H1 (cell line): ENCODE results near the gene SOHLH1. TPM values are rescaled to one million over a fixed set of nuclear protein-coding genes. Genes with fewer than 3 reads are reported as not detected.

Experiments
- CTCF ChIA-PET: fragments of 300-600 bp; sonication (Branson Sonifier 250); formaldehyde crosslinking; loops from one replicate; lab custom pipeline; 2021; ENCODE audit not compliant: partially characterized antibody; lab: Charles Lee
- POLR2A ChIA-PET: fragments of 300-600 bp; sonication (Branson Sonifier 250); formaldehyde crosslinking; loops from one replicate; lab custom pipeline; 2021; ENCODE audit warnings: inconsistent platforms; ENCODE audit not compliant: partially characterized antibody; lab: Charles Lee
- DNase-seq, 2 experiments: peaks; one replicate each; pipeline versions ENCODE4 v3.0.0 to v3.0.0-alpha.2; 2010 to 2022; ENCODE audit warnings: low spot score in 2 of 2, low read depth in 1 of 2, mixed read lengths in 1 of 2
- FAIRE-seq: peaks from 2 replicates; lab custom pipeline; 2011; peaks lifted over from hg19 to GRCh38; lab: Jason Lieb, UNC
- H2AFZ ChIP-seq: 2 replicates; pipeline ENCODE4 v1.8.1; 2012; ENCODE audit warnings: low read length, inconsistent platforms
- H2AK5ac ChIP-seq: 2 replicates; pipeline ENCODE4 v1.6.1; 2013; ENCODE audit warnings: low read depth, low read length
- H2BK120ac ChIP-seq: replicated peaks from 2 replicates; pipeline ENCODE3; 2013; ENCODE audit warnings: low read depth, low read length, inconsistent platforms
- H2BK12ac ChIP-seq: 2 replicates; pipeline ENCODE4 v1.6.1; 2013; ENCODE audit warnings: low read depth, low read length
- H2BK15ac ChIP-seq: 2 replicates; pipeline ENCODE4 v1.6.1; 2013; ENCODE audit warnings: low read length
- H2BK20ac ChIP-seq: 2 replicates; pipeline ENCODE4 v1.6.1; 2013; ENCODE audit warnings: low read length
- H2BK5ac ChIP-seq: 2 replicates; pipeline ENCODE4 v1.6.1; 2013; ENCODE audit warnings: low read depth, low read length
- H3K14ac ChIP-seq: 2 replicates; pipeline ENCODE4 v1.6.1; 2013; ENCODE audit warnings: inconsistent platforms; ENCODE audit not compliant: insufficient read length
- H3K18ac ChIP-seq: 2 replicates; pipeline ENCODE4 v1.6.1; 2013; ENCODE audit warnings: low read length; ENCODE audit errors: extremely low read depth
- H3K23ac ChIP-seq: 2 replicates; pipeline ENCODE4 v1.6.1; 2013; ENCODE audit warnings: inconsistent platforms; ENCODE audit not compliant: insufficient read length
- H3K23me2 ChIP-seq: 2 replicates; pipeline ENCODE4 v1.6.1; 2013; ENCODE audit warnings: low read depth, low read length
- H3K27ac ChIP-seq: 2 replicates; pipeline ENCODE4 v1.6.1; 2011; ENCODE audit warnings: low read depth, low read length, inconsistent platforms
- H3K27me3 ChIP-seq, 4 experiments: replicated peaks in 1 of 4; 1 replicate in 1 of 4; 2 replicates in 3 of 4; pipeline versions ENCODE4 v1.6.1 to v1.8.1; 2011 to 2013; ENCODE audit warnings: low read length in 3 of 4, mild to moderate bottlenecking in 3 of 4, inconsistent platforms in 2 of 4, mixed read lengths in 2 of 4, moderate library complexity in 1 of 4; ENCODE audit not compliant: control insufficient read depth in 3 of 4, insufficient read depth in 3 of 4; ENCODE audit errors: extremely low read depth in 1 of 4
- H3K36me3 ChIP-seq, 4 experiments: 2 replicates each; pipeline versions ENCODE4 v1.6.1 to v1.8.1; 2011 to 2013; ENCODE audit warnings: mild to moderate bottlenecking in 4 of 4, low read length in 3 of 4, moderate library complexity in 2 of 4, control low read depth in 1 of 4, inconsistent platforms in 1 of 4; ENCODE audit not compliant: insufficient read depth in 4 of 4, control insufficient read depth in 2 of 4
- H3K4ac ChIP-seq: replicated peaks from 2 replicates; pipeline ENCODE3; 2013; ENCODE audit warnings: low read length, low read depth, mixed read lengths, inconsistent platforms; ENCODE audit not compliant: insufficient read length
- H3K4me1 ChIP-seq, 4 experiments: replicated peaks in 1 of 4; 1 replicate in 1 of 4; 2 replicates in 3 of 4; pipeline versions ENCODE4 v1.6.1 to v1.8.1; 2011 to 2013; ENCODE audit warnings: low read length in 3 of 4, inconsistent platforms in 2 of 4, mixed read lengths in 1 of 4; ENCODE audit not compliant: insufficient read depth in 4 of 4, control insufficient read depth in 3 of 4
- H3K4me2 ChIP-seq, 2 experiments: 2 replicates each; pipeline versions ENCODE4 v1.6.1 to v1.8.1; 2011 to 2013; ENCODE audit warnings: low read depth in 2 of 2, low read length in 2 of 2, control low read depth in 1 of 2, inconsistent platforms in 1 of 2, mild to moderate bottlenecking in 1 of 2; ENCODE audit not compliant: insufficient read depth in 1 of 2
- H3K4me3 ChIP-seq, 4 experiments: fragments of 200-600, 300-600 bp in 1 of 4; sonication (generic), shearing (Covaris generic), sonication (Bioruptor Twin) in 1 of 4; 2 replicates each; pipeline versions ENCODE4 v1.5.1 to v1.8.1; 2011 to 2016; ENCODE audit warnings: low read length in 4 of 4, low read depth in 3 of 4, control low read depth in 2 of 4, inconsistent platforms in 2 of 4, mild to moderate bottlenecking in 2 of 4, mixed read lengths in 1 of 4, moderate library complexity in 1 of 4; ENCODE audit not compliant: insufficient read depth in 2 of 4; ENCODE audit errors: extremely low read depth in 1 of 4
- H3K56ac ChIP-seq: replicated peaks from 2 replicates; pipeline ENCODE3; 2013; ENCODE audit warnings: low read depth, mild to moderate bottlenecking, mixed read lengths, low read length, inconsistent platforms; ENCODE audit not compliant: insufficient read length
- H3K79me1 ChIP-seq: 2 replicates; pipeline ENCODE4 v1.6.1; 2013; ENCODE audit warnings: low read depth, low read length, control low read depth
- H3K79me2 ChIP-seq, 2 experiments: 2 replicates each; pipeline versions ENCODE4 v1.6.1 to v1.8.1; 2012 to 2013; ENCODE audit warnings: low read length in 2 of 2, mild to moderate bottlenecking in 2 of 2, inconsistent platforms in 1 of 2; ENCODE audit not compliant: insufficient read depth in 2 of 2, control insufficient read depth in 1 of 2
- H3K9ac ChIP-seq, 4 experiments: replicated peaks in 1 of 4; 1 replicate in 1 of 4; 2 replicates in 3 of 4; pipeline versions ENCODE4 v1.6.1 to v1.8.1; 2011 to 2013; ENCODE audit warnings: low read depth in 3 of 4, low read length in 3 of 4, control low read depth in 2 of 4, mild to moderate bottlenecking in 2 of 4, moderate library complexity in 2 of 4, inconsistent platforms in 1 of 4; ENCODE audit errors: extremely low read depth in 1 of 4
- H3K9me3 ChIP-seq, 2 experiments: 2 replicates each; pipeline versions ENCODE4 v1.6.1 to v1.8.1; 2012 to 2013; ENCODE audit warnings: mild to moderate bottlenecking in 2 of 2, moderate library complexity in 2 of 2, control low read depth in 1 of 2, inconsistent platforms in 1 of 2, low read depth in 1 of 2, low read length in 1 of 2, mixed read lengths in 1 of 2; ENCODE audit not compliant: insufficient read depth in 2 of 2
- H4K20me1 ChIP-seq, 2 experiments: replicated peaks in 1 of 2; 2 replicates each; pipeline versions ENCODE3 to v1.8.1; 2011 to 2013; ENCODE audit warnings: inconsistent platforms in 2 of 2, low read length in 2 of 2, mild to moderate bottlenecking in 1 of 2; ENCODE audit not compliant: insufficient read depth in 2 of 2, control insufficient read depth in 1 of 2
- H4K5ac ChIP-seq: 2 replicates; pipeline ENCODE4 v1.6.1; 2013; ENCODE audit warnings: low read length, low read depth, mixed read lengths, inconsistent platforms; ENCODE audit not compliant: insufficient read length
- H4K8ac ChIP-seq: 2 replicates; pipeline ENCODE4 v1.8.0; 2013; ENCODE audit warnings: mild to moderate bottlenecking, moderate library complexity, low read length, inconsistent platforms; ENCODE audit not compliant: insufficient read depth; ENCODE audit errors: extremely low read depth
- H4K91ac ChIP-seq: replicated peaks from 2 replicates; pipeline ENCODE3; 2013; ENCODE audit warnings: low read length, mixed read lengths, inconsistent platforms; ENCODE audit not compliant: insufficient read length
- BACH1 ChIP-seq: IDR thresholded peaks from 2 replicates; pipeline ENCODE4 v1.6.1; 2012; ENCODE audit warnings: low read length, improper control_type of control experiment
- CBX8 ChIP-seq: fragments of 300-800, 300-1000 bp; sonication (generic); IDR thresholded peaks from 2 replicates; pipeline ENCODE4 v1.7.1; 2016; ENCODE audit warnings: low read depth, low read length, borderline replicate concordance
- CHD1 ChIP-seq: IDR thresholded peaks from 2 replicates; pipeline ENCODE4 v1.6.1; 2012; ENCODE audit warnings: low read depth, low read length, improper control_type of control experiment
- JUN ChIP-seq: IDR thresholded peaks from 2 replicates; pipeline ENCODE4 v1.6.1; 2011; ENCODE audit warnings: low read depth, mild to moderate bottlenecking, improper control_type of control experiment, low read length
- KDM4A ChIP-seq: IDR thresholded peaks from one replicate; pipeline ENCODE4 v1.7.1; 2012; ENCODE audit warnings: low read depth, mild to moderate bottlenecking, moderate library complexity, low read length, inconsistent platforms; ENCODE audit not compliant: severe bottlenecking
- POLR2AphosphoS5 ChIP-seq: IDR thresholded peaks from 2 replicates; pipeline ENCODE4 v1.6.1; 2011; ENCODE audit warnings: low read depth, low read length
- POU5F1 ChIP-seq: IDR thresholded peaks from 2 replicates; pipeline ENCODE4 v1.6.1; 2011; ENCODE audit warnings: low read depth, mild to moderate bottlenecking, low read length, moderate library complexity
- RAD21 ChIP-seq, 2 experiments: IDR thresholded peaks in 1 of 2; conservative IDR thresholded peaks in 1 of 2; 2 replicates each; pipeline ENCODE4 v1.6.1; 2011; ENCODE audit warnings: low read depth in 2 of 2, low read length in 2 of 2, improper control_type of control experiment in 1 of 2, inconsistent platforms in 1 of 2, mild to moderate bottlenecking in 1 of 2, moderate library complexity in 1 of 2
- RBBP5 ChIP-seq: IDR thresholded peaks from 2 replicates; pipeline ENCODE4 v1.7.1; 2012; ENCODE audit warnings: low read depth, mild to moderate bottlenecking, inconsistent platforms, low read length, moderate library complexity, borderline replicate concordance
- RNF2 ChIP-seq: fragments of 200-900, 300-1000 bp; sonication (generic); IDR thresholded peaks from 2 replicates; pipeline ENCODE4 v1.7.1; 2016; ENCODE audit warnings: borderline replicate concordance, low read depth, mild to moderate bottlenecking, antibody characterized with exemption, low read length; ENCODE audit not compliant: poor library complexity, severe bottlenecking; ENCODE audit errors: missing control alignments
- SP2 ChIP-seq: IDR thresholded peaks from 2 replicates; pipeline ENCODE4 v1.6.1; 2012; ENCODE audit warnings: mild to moderate bottlenecking, low read length, inconsistent platforms
- SRF ChIP-seq: IDR thresholded peaks from 2 replicates; pipeline ENCODE4 v1.6.1; 2011; ENCODE audit warnings: mild to moderate bottlenecking, low read depth, low read length, moderate library complexity
- YY1 ChIP-seq: IDR thresholded peaks from 2 replicates; pipeline ENCODE4 v1.6.1; 2011; ENCODE audit warnings: low read depth, mild to moderate bottlenecking, low read length
- ZNF274 ChIP-seq: IDR thresholded peaks from 2 replicates; pipeline ENCODE4 v1.7.0; 2012; ENCODE audit warnings: low read length, borderline replicate concordance; ENCODE audit errors: extremely low read depth
- WGBS, 2 experiments: shearing (Covaris generic) in 1 of 2; methylation state at CpG; one replicate each; pipeline versions ENCODE4 v1.1.6 to v1.1.7; 2013 to 2015; ENCODE audit warnings: low lambda C conversion rate in 2 of 2, mixed read lengths in 2 of 2, inconsistent platforms in 1 of 2, low coverage in 1 of 2, missing lambda C conversion rate in 1 of 2; ENCODE audit not compliant: insufficient replicate concordance in 2 of 2, insufficient coverage in 1 of 2, insufficient read length in 1 of 2; ENCODE audit errors: extremely low coverage in 1 of 2, missing lambda C conversion rate in 1 of 2; 5-methylcytosine and 5-hydroxymethylcytosine counted together
- polyA plus RNA-seq, 7 experiments: library from polyadenylated mRNA; depleted of rRNA in 3 of 7; stranded (reverse) in 5 of 7; unstranded in 2 of 7; fragments of >200 nt in 5 of 7; fragments of 200-250 nt in 2 of 7; gene quantifications; 1 replicate in 5 of 7; 2 replicates in 1 of 7; 4 replicates in 1 of 7; pipeline versions ENCODE4 v1.2.1 to v1.2.3, GENCODE V29; 2011 to 2013; ENCODE audit warnings: missing spikeins in 2 of 7, mixed read lengths in 2 of 7
- total RNA-seq: library from RNA; stranded (reverse); fragmentation: NEBNext Ultra II Directional; extraction: Animal tissue kit (Norgen Biotek cat#: 25700); gene quantifications from 2 replicates; pipeline ENCODE4 v1.2.1, GENCODE V29; 2021

The SOHLH1 gene
- total and polyA plus RNA-seq, 2 of the 8 experiments (the other 6 are each of a cell fraction or from before 2014, with no cell fraction given) = 0.11 TPM; not detected in 1

DNA sequence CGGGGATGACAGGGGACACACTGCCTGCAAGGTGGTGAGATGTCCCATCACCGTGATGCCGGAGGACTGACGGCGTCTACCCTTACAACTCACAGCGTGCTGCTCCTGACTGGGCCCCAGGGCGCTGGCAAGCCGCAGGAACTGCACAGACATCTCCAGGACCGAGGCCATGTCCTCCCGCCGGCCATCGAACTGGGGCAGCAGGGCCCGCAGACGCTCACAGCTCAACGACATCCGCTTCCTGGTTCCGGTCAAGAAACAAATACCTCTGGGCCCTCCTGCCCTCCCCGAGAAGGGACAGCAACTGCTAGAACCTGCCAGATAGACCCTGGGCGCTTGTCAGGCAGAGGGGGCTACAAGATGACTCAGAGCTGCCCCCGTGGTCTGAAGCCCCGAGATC lies 1.0 kb downstream of the SOHLH1 start:
- H3K79me2 ChIP-seq = no peaks in the 10 kb centered on the region
- no peak for DNase-seq
- no peak overlapping the region for H2BK20ac ChIP-seq
- H3K4me1 ChIP-seq = peaks cover 0 to 12% (median under 1%) of the 10 kb centered on the region in 4 experiments; a peak in 3 of 7 replicates
- POLR2A ChIA-PET = no interaction called here
- no peaks in the 10 kb centered on the region for H3K79me1 ChIP-seq
- H3K14ac ChIP-seq = no peak overlapping the region
- H4K8ac ChIP-seq = no peak overlapping the region
- peaks cover 3% of the 10 kb centered on the region; the same call in 1 of the 2 replicates for H3K23me2 ChIP-seq
- no peak overlapping the region for H3K18ac ChIP-seq
- H3K9ac ChIP-seq = no peak overlapping the region
- H2BK15ac ChIP-seq = 0 out of 2 replicates have a peak overlapping the region, but pooled peaks have one; percentile 72
- peaks cover 0 to 2% of the 10 kb centered on the region in 2 experiments for H4K20me1 ChIP-seq
- H2BK120ac ChIP-seq = no peak overlapping the region
- FAIRE-seq = no peak
- H3K36me3 ChIP-seq = no peaks in the 10 kb centered on the region
- H3K4ac ChIP-seq = no peak overlapping the region
- no peak overlapping the region for H4K91ac ChIP-seq
- no peak overlapping the region for H2AK5ac ChIP-seq
- peaks cover 0 to 13% (median 3%) of the 10 kb centered on the region in 4 experiments; a peak in 4 of 7 replicates for H3K27me3 ChIP-seq
- H2BK5ac ChIP-seq = 0 out of 2 replicates have a peak overlapping the region, but pooled peaks have one; percentile 24
- no peak overlapping the region for H3K4me3 ChIP-seq
- H2BK12ac ChIP-seq = 0 out of 2 replicates have a peak overlapping the region, but pooled peaks have one; percentile 39
- H3K4me2 ChIP-seq = no peak overlapping the region
- 82% methylated on average over 17 of the region's 21 CpGs; no CpG with 5 or more reads in 1 of the 2 experiments for WGBS, 2 experiments
- no peak overlapping the region for H3K56ac ChIP-seq
- H3K9me3 ChIP-seq = no peaks in the 10 kb centered on the region
- no peak overlapping the region for H2AFZ ChIP-seq
- CTCF ChIA-PET = interaction anchor here (1.0 to 1.6 kb wide), 4 partner anchors 27 to 107 kb away, joined by 3 to 4 read pairs (median 3); no protein-coding TSS in a partner anchor
- H3K23ac ChIP-seq = no peak overlapping the region
- no peak overlapping the region for H4K5ac ChIP-seq
- no peak overlapping the region for H3K27ac ChIP-seq
- no peak for TF ChIP-seq RBBP5
- TF ChIP-seq RAD21 (IDR thresholded peaks at IDR 0.05 in 1 of 2, conservative IDR thresholded peaks at IDR 0.05 in 1 of 2; ENCODE audit: low read depth in 2 of 2, low read length in 2 of 2) = no peak
- TF ChIP-seq SRF = no peak
- no peak for TF ChIP-seq BACH1
- TF ChIP-seq YY1 = no peak
- no peak for TF ChIP-seq POU5F1
- no peak for TF ChIP-seq KDM4A
- TF ChIP-seq ZNF274 = no peak
- TF ChIP-seq RNF2 = no peak
- no peak for TF ChIP-seq CBX8
- no peak for TF ChIP-seq CHD1
- TF ChIP-seq SP2 = no peak
- TF ChIP-seq JUN = no peak
- no peak for TF ChIP-seq POLR2AphosphoS5
